K562 (cell line): ENCODE data around the gene OR7A5. TPM values are rescaled to one million over a fixed set of nuclear protein-coding genes. Genes with fewer than 3 reads are reported as not detected.

ENCODE experiments used
- ATF3 ChIP-seq, 2 experiments: fragments of 450-650 bp in 1 of 2; sonication (generic) in 1 of 2; formaldehyde crosslinking in 1 of 2; IDR thresholded peaks in 1 of 2; conservative IDR thresholded peaks in 1 of 2; 2 replicates each; pipeline versions ENCODE4 v1.6.1 to v1.8.1; 2016 to 2023; ENCODE audit warnings: mild to moderate bottlenecking in 2 of 2, moderate library complexity in 2 of 2, inconsistent platforms in 1 of 2, missing genetic modification reagents in 1 of 2
- CCNT2 ChIP-seq: IDR thresholded peaks from 2 replicates; pipeline ENCODE4 v1.6.1; 2011; ENCODE audit warnings: borderline replicate concordance, low read depth, mild to moderate bottlenecking, moderate library complexity, mixed read lengths, low read length; ENCODE audit not compliant: insufficient read length; ENCODE audit errors: extremely low read depth
- CEBPG ChIP-seq, 3 experiments: fragments of 200-800 bp in 1 of 3; sonication (Bioruptor generic) in 1 of 3; sonication (generic) in 1 of 3; formaldehyde crosslinking in 1 of 3; IDR thresholded peaks in 2 of 3; conservative IDR thresholded peaks in 1 of 3; 2 replicates each; pipeline versions ENCODE4 v1.6.1 to v1.8.0; 2016 to 2022; ENCODE audit warnings: missing compliant biosample characterization in 2 of 3, missing genetic modification characterization in 2 of 3, mild to moderate bottlenecking in 1 of 3, missing genetic modification reagents in 1 of 3
- CHD4 ChIP-seq: fragments of 200-600 bp; sonication (generic); IDR thresholded peaks from 3 replicates; pipeline ENCODE4 v1.6.1; 2012; ENCODE audit warnings: low read depth, mild to moderate bottlenecking, mixed read lengths, low read length, inconsistent platforms; ENCODE audit not compliant: insufficient read depth, insufficient replicate concordance, poor library complexity, severe bottlenecking
- DACH1 ChIP-seq: fragments of 450-650 bp; IDR thresholded peaks from 2 replicates; pipeline ENCODE4 v1.6.1; 2018; ENCODE audit not compliant: partially characterized antibody
- DIDO1 ChIP-seq: fragments of 450-650 bp; IDR thresholded peaks from 2 replicates; pipeline ENCODE4 v1.6.1; 2016; ENCODE audit warnings: low read depth, missing biosample characterization, missing genetic modification characterization
- ESRRA ChIP-seq: fragments of 450-650 bp; IDR thresholded peaks from 2 replicates; pipeline ENCODE4 v1.6.1; 2014; ENCODE audit warnings: low read depth, mild to moderate bottlenecking, moderate library complexity, borderline replicate concordance
- FOS ChIP-seq: IDR thresholded peaks from 3 replicates; pipeline ENCODE4 v1.6.1; 2011; ENCODE audit not compliant: insufficient read length; ENCODE audit errors: extremely low read depth
- GATA2 ChIP-seq: sonication (generic); formaldehyde crosslinking; IDR thresholded peaks from 2 replicates; pipeline ENCODE4 v1.4.0; 2020; ENCODE audit warnings: mild to moderate bottlenecking, missing genetic modification reagents
- IRF1 ChIP-seq: sonication (generic); formaldehyde crosslinking; IDR thresholded peaks from 2 replicates; pipeline ENCODE4 v1.8.0; 2022; ENCODE audit warnings: missing genetic modification reagents, mild to moderate bottlenecking, borderline replicate concordance
- MXD1 ChIP-seq: fragments of 250-450 bp; sonication (Bioruptor Pico); IDR thresholded peaks from 2 replicates; pipeline ENCODE4 v1.8.0; 2021; ENCODE audit warnings: borderline replicate concordance, mild to moderate bottlenecking, moderate library complexity; ENCODE audit not compliant: poor library complexity, severe bottlenecking
- MYBL2 ChIP-seq, 2 experiments: fragments of 450-650 bp in 1 of 2; sonication (generic) in 1 of 2; formaldehyde crosslinking in 1 of 2; IDR thresholded peaks; 2 replicates each; pipeline versions ENCODE4 v1.6.1 to v1.8.1; 2017 to 2022; ENCODE audit warnings: borderline replicate concordance in 1 of 2, inconsistent platforms in 1 of 2, low read depth in 1 of 2, mild to moderate bottlenecking in 1 of 2, missing genetic modification reagents in 1 of 2, moderate library complexity in 1 of 2
- PURB ChIP-seq: sonication (generic); formaldehyde crosslinking; IDR thresholded peaks from 2 replicates; pipeline ENCODE4 v1.9.0; 2021; ENCODE audit warnings: low read depth, mild to moderate bottlenecking, missing genetic modification reagents
- TSC22D4 ChIP-seq: fragments of 450-650 bp; IDR thresholded peaks from 2 replicates; pipeline ENCODE4 v1.6.1; 2016; ENCODE audit warnings: missing genetic modification characterization, missing biosample characterization, control low read depth
- ZBTB17 ChIP-seq: fragments of 450-650 bp; formaldehyde crosslinking; IDR thresholded peaks from 2 replicates; pipeline ENCODE4 v1.4.0; 2020; ENCODE audit warnings: mild to moderate bottlenecking
- ZFP30 ChIP-seq: fragments of 250-450 bp; sonication (Bioruptor Pico); IDR thresholded peaks from 2 replicates; pipeline ENCODE4 v1.8.0; 2022; ENCODE audit warnings: moderate library complexity, mild to moderate bottlenecking, inconsistent platforms, borderline replicate concordance
- ZNF143 ChIP-seq: sonication (generic); formaldehyde crosslinking; IDR thresholded peaks from 2 replicates; pipeline ENCODE4 v1.9.0; 2022; ENCODE audit warnings: mild to moderate bottlenecking, missing genetic modification reagents
- ZNF146 ChIP-seq: IDR thresholded peaks from one replicate; pipeline ENCODE4 v1.6.1; 2018; ENCODE audit warnings: missing compliant biosample characterization; ENCODE audit not compliant: unreplicated experiment
- ZNF217 ChIP-seq: sonication (generic); formaldehyde crosslinking; IDR thresholded peaks from 2 replicates; pipeline ENCODE4 v1.8.0; 2022; ENCODE audit warnings: mild to moderate bottlenecking, missing genetic modification reagents
- ZNF444 ChIP-seq: fragments of 250-450 bp; sonication (Bioruptor Pico); IDR thresholded peaks from 2 replicates; pipeline ENCODE4 v1.4.0; 2020; ENCODE audit warnings: mild to moderate bottlenecking, moderate library complexity
- ZNF655 ChIP-seq: fragments of 250-450 bp; sonication (Bioruptor Pico); IDR thresholded peaks from 2 replicates; pipeline ENCODE4 v1.5.0; 2021
- polyA plus RNA-seq, 8 experiments: library from polyadenylated mRNA; depleted of rRNA in 4 of 8; stranded (reverse) in 5 of 8; unstranded in 3 of 8; fragments of >200 nt; fragmentation: Nextera tagmentation in 2 of 8; fragmentation: Illumina TruSeq in 1 of 8; extraction: Ambion mirVana in 2 of 8; extraction: Trizol in 1 of 8; gene quantifications; 2 replicates each; pipeline versions ENCODE4 v1.2.1 to v1.2.3, GENCODE V29; 2011 to 2014; ENCODE audit warnings: inconsistent platforms in 1 of 8, missing spikeins in 1 of 8
- total RNA-seq, 7 experiments: library from RNA; depleted of rRNA in 6 of 7; stranded (reverse); fragments of >200 nt in 6 of 7; fragmentation: Illumina TruSeq in 2 of 7; extraction: Trizol in 2 of 7; gene quantifications; 2 replicates each; pipeline versions ENCODE4 v1.2.1 to v1.2.3, GENCODE V29; 2011 to 2021; ENCODE audit warnings: low replicate concordance in 1 of 7

OR7A5 gene
- total and polyA plus RNA-seq, 9 of the 15 experiments (the other 6 are each of a cell fraction or from before 2014, with no cell fraction given) = not detected

GRCh38 chr19:14782626-14783409 lies 52.2 kb downstream of the OR7A5 start (continued):
- TF ChIP-seq ZNF655 (CRISPR knock-in tag) (no peak), ZFP30 (CRISPR knock-in tag) (no peak), CHD4 (no peak), DACH1 (no peak), PURB (CRISPR knock-in tag) (no peak), GATA2 (peak; percentile 16; the same call in 1 of the 2 replicates), ZNF217 (CRISPR knock-in tag) (no peak), ATF3 (IDR thresholded peaks at IDR 0.05) (peak; percentile 44; the same call in 1 of the 2 replicates), ATF3 (CRISPR knock-in tag; conservative IDR thresholded peaks at IDR 0.05) (no peak), ZNF143 (CRISPR knock-in tag) (no peak), MXD1 (CRISPR knock-in tag) (no peak), MYBL2 (IDR thresholded peaks at IDR 0.05; ENCODE audit: low read depth) (no peak), MYBL2 (CRISPR knock-in tag; IDR thresholded peaks at IDR 0.05; ENCODE audit: borderline replicate concordance) (no peak), DIDO1 (tag) (no peak), ZNF444 (CRISPR knock-in tag) (no peak), ZNF146 (no peak), CCNT2 (no peak), TSC22D4 (no peak), ZBTB17 (CRISPR knock-in tag) (no peak), IRF1 (CRISPR knock-in tag) (no peak), CEBPG (CRISPR knock-in tag; IDR thresholded peaks at IDR 0.05) (no peak), CEBPG (tag; conservative IDR thresholded peaks at IDR 0.05 in 1 of 2, IDR thresholded peaks at IDR 0.05 in 1 of 2) (no peak), FOS (no peak), ESRRA (peak; percentile 51; the same call in 1 of the 2 replicates)
